ENCODE measurements around the gene ASF1A.
"Not testable (repeated sequence)": the region's sequence is repeated elsewhere in the genome, so short reads cannot be mapped to it uniquely, and the experiment has no call there.

The ASF1A gene

DNA sequence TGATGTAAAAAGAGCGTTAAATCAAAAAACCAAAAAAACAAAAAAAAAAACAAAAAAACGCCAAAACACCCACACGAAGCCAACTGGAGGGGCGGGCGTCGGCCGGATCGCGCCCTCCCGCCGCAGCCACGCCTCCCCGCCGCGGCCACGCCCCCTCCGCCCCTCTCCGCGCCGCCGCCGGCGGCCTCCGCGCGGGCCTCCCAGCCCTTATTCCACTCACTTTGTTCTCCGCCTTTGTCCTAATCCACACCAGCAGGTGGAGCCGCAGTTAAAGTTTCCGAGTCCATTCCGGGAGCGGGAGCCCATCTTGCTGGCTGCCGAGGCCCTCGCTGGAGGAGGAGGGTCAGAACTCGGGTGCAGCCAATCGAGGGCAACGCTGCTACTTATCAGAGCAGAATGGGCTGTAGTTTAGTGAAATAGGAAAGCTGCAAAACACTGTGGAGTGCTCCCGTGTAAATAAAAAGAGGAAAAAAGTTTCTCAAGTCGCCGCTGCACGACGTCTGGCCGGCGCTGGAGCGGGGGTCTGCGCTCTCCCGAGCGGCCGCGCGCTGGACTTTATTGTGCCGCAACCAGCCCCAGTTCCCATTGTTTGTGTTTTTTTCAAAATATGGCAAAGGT is at the start of gene ASF1A:
ASF1A (plus strand) TSS at position 346 of the 618 bp plus-strand sequence; CDS start at position 608, 262 bp downstream.
- peak; percentile 92 for DNase-seq (ENCODE audit: low spot score)

DNA sequence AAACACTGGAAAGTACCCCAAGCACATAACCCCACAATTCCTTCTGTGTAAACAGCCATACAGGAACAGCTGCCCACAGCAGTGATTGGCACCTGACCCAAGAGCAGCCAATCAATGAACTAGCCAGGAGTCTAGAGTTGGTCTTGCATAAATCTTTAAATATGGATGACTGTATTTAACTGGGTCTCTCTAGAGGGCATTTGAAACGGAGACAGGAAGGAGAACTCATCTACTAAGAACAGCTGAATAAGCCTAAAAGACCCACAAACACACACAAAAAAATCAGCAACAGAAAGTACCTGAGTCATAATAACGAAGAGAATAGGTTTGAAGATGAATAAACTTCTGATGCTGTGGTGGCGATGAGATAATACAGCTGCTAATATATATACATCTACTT is 49.0 kb upstream of the ASF1A start:
- DNase-seq (ENCODE audit: low spot score) = no peak

DNA sequence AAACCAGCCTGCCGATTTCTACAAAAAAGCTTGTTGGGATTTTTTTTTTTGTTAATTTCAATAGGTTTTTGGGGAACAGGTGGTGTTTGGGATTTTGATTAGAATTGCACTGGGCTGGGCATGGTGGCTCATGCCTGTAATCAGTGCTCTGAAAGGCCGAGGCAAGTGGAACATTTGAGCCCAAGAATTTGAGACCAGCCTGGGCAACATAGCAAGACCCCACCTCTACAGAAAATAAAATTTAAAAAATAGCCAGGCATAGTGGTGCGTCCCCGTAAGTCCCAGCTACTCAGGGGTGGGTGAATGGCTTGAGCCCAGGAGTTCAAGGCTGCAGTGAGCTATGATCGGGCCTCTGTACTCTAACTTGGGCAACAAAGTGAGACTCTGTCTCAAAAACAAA is 40.5 kb upstream of the ASF1A start:
- DNase-seq (ENCODE audit: low spot score) = no peak

DNA sequence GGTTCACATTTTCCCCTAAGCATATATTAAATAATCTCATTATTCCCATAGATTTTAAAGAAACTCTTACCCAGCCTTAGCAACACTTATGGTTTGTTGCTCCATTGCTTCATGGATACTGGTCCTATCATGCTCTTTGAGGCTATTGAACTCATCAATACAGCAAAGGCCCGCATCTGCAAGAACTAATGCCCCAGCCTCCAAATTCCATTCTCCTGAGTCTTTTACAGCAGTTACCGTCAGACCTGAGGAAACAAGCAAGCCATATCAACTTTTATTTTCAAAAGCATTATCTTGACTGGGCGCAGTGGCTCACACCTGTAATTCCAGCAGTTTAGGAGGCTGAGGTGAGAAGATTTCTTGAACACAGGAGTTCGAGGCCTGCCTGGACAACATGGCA is 37.7 kb upstream of the ASF1A start:
- no peak for DNase-seq (ENCODE audit: low spot score)

DNA sequence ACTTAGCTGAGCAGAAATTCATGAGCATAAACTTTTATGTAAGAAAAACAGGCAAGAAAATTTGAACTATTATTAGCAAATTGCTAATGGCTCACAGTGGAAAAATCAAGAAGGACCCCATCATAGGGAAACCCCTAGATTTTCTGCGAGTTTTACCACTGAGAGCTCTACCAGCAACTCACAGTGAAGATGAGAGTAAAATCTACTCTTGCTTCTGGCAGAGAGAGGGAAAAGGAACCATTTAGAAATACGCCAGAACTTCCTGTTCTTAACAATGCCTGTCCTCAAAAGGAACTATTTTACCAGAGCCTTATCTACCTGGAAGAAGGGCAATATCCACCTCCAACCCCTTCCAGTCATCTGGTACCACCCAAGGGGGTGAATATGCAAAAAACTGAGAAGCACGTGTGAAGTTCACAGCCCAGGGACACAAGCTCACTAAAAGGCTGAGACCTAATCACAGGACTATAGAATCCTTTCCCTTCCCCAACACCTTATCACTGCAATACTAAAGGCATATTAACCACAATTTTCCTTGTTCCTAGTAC is 34.4 kb upstream of the ASF1A start:
- DNase-seq (ENCODE audit: low spot score) = no peak

GRCh38 chr6:118860363-118860762 is 33.6 kb upstream of the ASF1A start:
- DNase-seq (ENCODE audit: low spot score) = no peak

GRCh38 chr6:118860880-118861279 is 33.1 kb upstream of the ASF1A start:
- DNase-seq (ENCODE audit: low spot score) = no peak

- DNase-seq (ENCODE audit: low spot score) = no peak
Observed at GRCh38 chr6:118862443-118862842, 31.5 kb upstream of the ASF1A start.

GRCh38 chr6:118864341-118865099 is 29.4 kb upstream of the ASF1A start:
- no peak for DNase-seq (ENCODE audit: low spot score)

- DNase-seq (ENCODE audit: low spot score) = no peak
Observed at GRCh38 chr6:118865100-118865391, 28.9 kb upstream of the ASF1A start.

DNA sequence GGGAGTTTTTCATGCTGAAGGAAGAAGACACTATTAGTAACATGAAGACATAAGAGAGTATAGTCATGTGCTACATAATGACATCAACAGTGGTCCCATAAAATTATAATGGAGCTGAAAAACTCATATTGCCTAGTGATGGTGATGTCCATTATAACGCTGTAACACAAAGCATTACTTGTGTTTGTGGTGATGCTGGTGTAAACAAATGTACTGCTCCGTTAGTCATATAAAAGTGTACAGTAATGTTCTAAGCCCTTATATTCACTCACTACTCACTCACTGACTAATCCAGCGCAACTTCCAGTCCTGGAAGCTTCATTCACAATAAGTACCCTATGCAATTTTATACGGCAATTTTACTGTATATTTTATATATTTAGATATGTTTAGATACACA is 26.8 kb upstream of the ASF1A start:
- DNase-seq (ENCODE audit: low spot score) = no peak

GRCh38 chr6:118868901-118869300 is 25.1 kb upstream of the ASF1A start:
- DNase-seq (ENCODE audit: low spot score) = not testable (repeated sequence)

- DNase-seq (ENCODE audit: low spot score) = no peak
Observed at GRCh38 chr6:118869350-118869749, 24.6 kb upstream of the ASF1A start.

DNA sequence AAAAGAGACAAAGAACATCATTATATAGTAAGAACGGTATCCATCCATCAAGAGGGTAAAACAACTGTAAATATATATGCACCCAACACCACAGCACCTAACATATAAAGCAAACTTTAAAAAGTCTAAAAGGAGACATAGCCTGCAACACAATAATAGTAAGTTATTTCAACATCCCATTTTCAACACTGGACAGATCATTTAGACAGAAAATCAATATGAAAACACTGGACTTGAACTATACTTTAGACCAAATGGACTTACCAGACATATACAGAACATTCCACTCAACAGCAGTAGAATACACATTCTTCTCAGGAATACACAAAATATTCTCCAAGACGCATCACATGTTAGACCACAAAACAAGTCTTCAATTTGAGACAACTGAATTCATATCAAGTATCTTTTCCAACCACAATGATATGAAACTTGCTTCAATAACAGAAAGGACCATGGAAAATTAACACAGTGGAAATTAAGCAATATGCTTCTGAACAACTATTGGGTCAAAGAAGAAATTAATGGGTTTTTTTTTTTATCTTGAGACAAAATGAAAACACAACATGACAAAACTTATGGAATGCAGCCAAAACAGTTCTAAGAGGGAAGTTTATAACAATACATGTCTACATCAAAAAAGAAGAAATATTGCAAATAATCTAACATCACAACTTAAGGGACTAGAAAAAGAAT is 23.9 kb upstream of the ASF1A start:
- DNase-seq (ENCODE audit: low spot score) = no peak

DNA sequence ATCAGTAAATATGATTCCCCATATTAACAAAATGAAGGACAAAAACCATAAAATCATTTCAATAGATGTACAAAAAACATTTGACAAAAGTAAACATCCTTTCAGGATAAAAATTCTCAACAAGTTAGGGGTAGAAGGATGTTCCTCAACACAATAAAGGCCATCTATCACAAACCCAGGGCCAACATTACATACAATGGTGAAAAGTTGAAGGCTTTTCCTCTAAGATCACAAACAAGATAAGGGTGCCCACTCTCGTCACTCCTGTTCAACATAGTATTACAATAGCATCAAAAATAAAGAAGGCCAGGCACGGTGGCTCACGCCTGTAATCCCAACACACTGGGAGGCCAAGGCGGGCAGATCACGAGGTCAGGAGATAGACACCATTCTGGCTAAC is 22.6 kb upstream of the ASF1A start:
- DNase-seq (ENCODE audit: low spot score) = no peak

- no peak for DNase-seq (ENCODE audit: low spot score)
Observed at GRCh38 chr6:118872318-118872717, 21.6 kb upstream of the ASF1A start.

- DNase-seq (ENCODE audit: low spot score) = no peak
Observed at GRCh38 chr6:118872726-118873125, 21.2 kb upstream of the ASF1A start.

- no peak for DNase-seq (ENCODE audit: low spot score)
Observed at GRCh38 chr6:118873239-118873638, 20.7 kb upstream of the ASF1A start.

DNA sequence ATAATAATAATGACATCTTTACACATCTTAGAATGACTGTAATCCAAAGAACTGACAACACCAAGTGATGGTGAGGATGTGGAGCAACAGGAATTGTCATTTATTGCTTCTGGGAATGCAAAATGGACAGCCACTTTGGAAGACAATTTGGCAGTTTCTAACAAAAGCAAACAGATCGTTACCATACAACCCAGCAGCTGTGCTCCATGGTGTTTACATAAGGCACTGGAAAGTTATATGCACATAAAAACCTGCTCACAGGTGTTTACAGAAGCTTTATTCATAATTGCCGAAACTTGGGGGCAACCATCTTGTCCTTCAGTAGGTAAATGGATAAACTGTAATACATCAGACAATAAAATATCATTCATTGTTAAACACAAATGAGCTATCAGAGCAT is 18.3 kb upstream of the ASF1A start:
- no peak for DNase-seq (ENCODE audit: low spot score)

GRCh38 chr6:118876198-118876597 is 17.8 kb upstream of the ASF1A start:
- no peak for DNase-seq (ENCODE audit: low spot score)

GRCh38 chr6:118876814-118877213 is 17.1 kb upstream of the ASF1A start:
- DNase-seq (ENCODE audit: low spot score) = no peak

DNA sequence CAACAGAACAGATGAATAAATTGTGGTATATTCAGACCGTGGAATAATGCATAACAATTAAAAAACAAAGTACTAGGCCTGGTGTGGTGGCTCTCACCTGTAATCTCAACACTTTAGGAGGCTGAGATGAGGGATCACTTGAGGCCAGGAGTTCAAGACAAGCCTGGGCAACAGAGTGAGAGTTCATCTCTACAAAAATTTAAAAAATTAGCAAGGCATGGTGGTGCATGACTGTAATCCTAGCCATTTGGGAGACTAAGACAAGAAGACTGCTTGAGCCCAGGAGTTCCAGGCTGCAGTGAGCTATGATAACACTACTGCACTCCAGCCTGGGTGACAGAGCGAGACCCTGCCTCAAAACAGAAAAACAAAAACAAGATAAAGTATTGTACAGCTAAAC is 16.1 kb upstream of the ASF1A start:
- no peak for DNase-seq (ENCODE audit: low spot score)
